NCI-H510A (cell line): Measurements from ENCODE around the gene EBLN2.

Experiments used
- DNase-seq: peaks from one replicate; lab custom pipeline; 2025; lab: John Stamatoyannopoulos, UW

EBLN2 gene

GRCh38 chr3:73107676-73108187 lies 46.3 kb downstream of the EBLN2 start:
- no peak for DNase-seq

- DNase-seq = no peak
These were observed 47.3 kb downstream of the EBLN2 start for GRCh38 chr3:73108750-73109149.

- no peak for DNase-seq
These were observed 49.1 kb downstream of the EBLN2 start for GRCh38 chr3:73110530-73110929.
